ENCODE results near the gene MGLL.

DNA sequence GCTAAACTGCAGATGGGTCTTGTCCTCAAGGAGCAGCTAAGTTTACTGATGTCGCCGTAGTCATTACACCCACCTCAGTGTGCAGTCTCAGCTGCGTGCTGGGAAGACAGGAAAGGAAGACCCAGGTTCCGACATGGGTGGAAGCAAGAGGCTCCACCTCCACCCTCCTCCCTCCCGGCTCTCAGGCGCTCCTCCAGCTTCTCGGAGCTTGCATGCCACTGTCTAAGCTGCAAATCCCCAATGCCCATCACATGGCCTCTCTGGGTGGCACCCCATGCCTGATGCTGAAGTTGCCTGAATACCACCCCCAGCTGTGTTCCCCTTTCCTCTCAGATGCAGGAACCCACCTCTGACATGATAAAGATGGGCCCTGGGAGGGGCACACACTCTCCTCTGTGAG is 58.5 kb downstream of the MGLL start:
- TF ChIP-seq POLR2A (IDR thresholded peaks at IDR 0.05) (no peak), EP300 (IDR thresholded peaks at IDR 0.05) (no peak)
- TF ChIP-seq, protein P1, sequence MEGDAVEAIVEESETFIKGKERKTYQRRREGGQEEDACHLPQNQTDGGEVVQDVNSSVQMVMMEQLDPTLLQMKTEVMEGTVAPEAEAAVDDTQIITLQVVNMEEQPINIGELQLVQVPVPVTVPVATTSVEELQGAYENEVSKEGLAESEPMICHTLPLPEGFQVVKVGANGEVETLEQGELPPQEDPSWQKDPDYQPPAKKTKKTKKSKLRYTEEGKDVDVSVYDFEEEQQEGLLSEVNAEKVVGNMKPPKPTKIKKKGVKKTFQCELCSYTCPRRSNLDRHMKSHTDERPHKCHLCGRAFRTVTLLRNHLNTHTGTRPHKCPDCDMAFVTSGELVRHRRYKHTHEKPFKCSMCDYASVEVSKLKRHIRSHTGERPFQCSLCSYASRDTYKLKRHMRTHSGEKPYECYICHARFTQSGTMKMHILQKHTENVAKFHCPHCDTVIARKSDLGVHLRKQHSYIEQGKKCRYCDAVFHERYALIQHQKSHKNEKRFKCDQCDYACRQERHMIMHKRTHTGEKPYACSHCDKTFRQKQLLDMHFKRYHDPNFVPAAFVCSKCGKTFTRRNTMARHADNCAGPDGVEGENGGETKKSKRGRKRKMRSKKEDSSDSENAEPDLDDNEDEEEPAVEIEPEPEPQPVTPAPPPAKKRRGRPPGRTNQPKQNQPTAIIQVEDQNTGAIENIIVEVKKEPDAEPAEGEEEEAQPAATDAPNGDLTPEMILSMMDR (IDR thresholded peaks at IDR 0.05): no peak

Measured in ovary (tissue), 3 donors.